WI38 (cell line): Measurements from ENCODE around the gene RPL31.

Experiments
- H3K4me3 ChIP-seq: 2 replicates; pipeline ENCODE4 v1.5.1; 2011; ENCODE audit warnings: low read depth, mild to moderate bottlenecking, control low read depth, low read length
- CTCF ChIP-seq: IDR thresholded peaks from 2 replicates; pipeline ENCODE4 v1.5.1; 2012; ENCODE audit warnings: low read depth, mild to moderate bottlenecking, control low read depth, low read length

RPL31 gene

GRCh38 chr2:100993294-100993693, 8.8 kb upstream of the RPL31 start:
- H3K4me3 ChIP-seq = no peak overlapping the region
- no peak for TF ChIP-seq CTCF

DNA sequence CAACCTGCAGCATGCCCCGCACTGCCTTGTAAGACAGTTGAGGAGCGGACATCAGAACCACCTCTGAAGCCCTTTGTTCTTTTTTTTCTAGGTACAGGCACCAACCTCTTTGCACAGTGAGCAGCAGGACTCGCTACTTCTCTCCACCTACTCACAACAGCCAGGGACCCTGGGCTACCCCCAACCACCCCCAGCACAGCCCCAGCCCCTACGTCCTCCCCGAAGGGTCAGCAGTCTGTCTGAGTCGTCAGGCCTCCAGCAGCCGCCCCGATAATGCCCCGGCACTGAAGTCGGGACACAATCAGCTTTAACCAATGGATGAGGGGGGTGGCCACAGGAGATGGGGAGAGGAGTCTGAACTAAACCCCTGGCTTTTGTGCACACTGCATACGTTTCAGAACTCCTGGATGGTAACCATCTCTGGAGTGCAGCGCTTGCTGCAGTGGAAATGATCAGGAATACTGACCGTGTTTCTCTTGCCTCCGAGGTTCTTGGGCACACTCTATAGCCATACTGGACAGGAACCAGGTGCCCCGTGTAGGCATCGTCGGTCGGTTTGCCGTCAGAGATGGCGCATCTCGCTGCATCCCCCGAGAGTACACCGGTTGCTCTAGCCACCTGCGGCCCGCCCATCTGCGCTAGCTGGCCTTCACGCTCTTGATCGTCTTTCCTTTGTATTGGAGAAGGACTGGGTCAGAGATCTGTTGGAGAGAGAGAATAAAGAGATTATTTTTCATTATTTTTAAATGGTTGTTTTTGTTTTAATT, 6.6 kb upstream of the RPL31 start:
- H3K4me3 ChIP-seq = no peak overlapping the region
- no peak for TF ChIP-seq CTCF

GRCh38 chr2:100997509-100998234, 4.4 kb upstream of the RPL31 start:
- TF ChIP-seq CTCF = no peak
- H3K4me3 ChIP-seq = no peak overlapping the region

- no peak for TF ChIP-seq CTCF
- H3K4me3 ChIP-seq = no peak overlapping the region
Observed at GRCh38 chr2:100998235-100998573, 3.9 kb upstream of the RPL31 start.

GRCh38 chr2:100999995-101000394, 2.1 kb upstream of the RPL31 start:
- no peak for TF ChIP-seq CTCF
- H3K4me3 ChIP-seq = no peak overlapping the region

DNA sequence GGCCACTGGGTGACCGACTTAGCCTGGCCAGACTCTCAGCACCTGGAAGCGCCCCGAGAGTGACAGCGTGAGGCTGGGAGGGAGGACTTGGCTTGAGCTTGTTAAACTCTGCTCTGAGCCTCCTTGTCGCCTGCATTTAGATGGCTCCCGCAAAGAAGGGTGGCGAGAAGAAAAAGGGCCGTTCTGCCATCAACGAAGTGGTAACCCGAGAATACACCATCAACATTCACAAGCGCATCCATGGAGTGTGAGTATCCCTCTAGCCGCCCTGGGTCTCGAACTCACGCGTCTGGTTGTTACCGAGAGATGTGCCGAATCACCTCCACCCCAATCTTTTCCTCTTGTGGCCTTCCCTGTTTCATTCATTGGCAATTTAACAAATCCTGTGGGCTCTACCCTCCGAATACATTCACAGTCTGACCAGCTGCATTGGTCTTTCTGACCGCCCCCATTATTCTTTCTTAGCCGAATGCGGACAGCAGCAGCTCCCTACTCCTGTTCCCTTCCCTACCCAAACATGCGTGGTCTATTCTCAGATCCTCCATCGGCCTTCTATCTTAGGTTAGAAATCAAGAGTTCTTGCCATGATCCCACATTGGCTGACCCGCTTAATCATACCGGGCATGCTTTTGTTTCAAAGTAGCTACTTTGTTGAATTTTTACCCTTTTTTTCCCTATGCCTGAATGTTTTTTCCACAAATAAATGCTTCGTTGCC, 631 bp downstream of the RPL31 start:
- TF ChIP-seq CTCF = no peak
- peak overlapping the region; percentile 98 for H3K4me3 ChIP-seq
